ENCODE measurements around the gene VSNL1.

GRCh38 chr2:17579605-17580318, 39.3 kb downstream of the VSNL1 start:
- no peak for TF ChIP-seq POLR2A (IDR thresholded peaks at IDR 0.05)
- no peak for TF ChIP-seq CTCF (IDR thresholded peaks at IDR 0.05)
